ENCODE data around the gene TBC1D8.

The TBC1D8 gene

DNA sequence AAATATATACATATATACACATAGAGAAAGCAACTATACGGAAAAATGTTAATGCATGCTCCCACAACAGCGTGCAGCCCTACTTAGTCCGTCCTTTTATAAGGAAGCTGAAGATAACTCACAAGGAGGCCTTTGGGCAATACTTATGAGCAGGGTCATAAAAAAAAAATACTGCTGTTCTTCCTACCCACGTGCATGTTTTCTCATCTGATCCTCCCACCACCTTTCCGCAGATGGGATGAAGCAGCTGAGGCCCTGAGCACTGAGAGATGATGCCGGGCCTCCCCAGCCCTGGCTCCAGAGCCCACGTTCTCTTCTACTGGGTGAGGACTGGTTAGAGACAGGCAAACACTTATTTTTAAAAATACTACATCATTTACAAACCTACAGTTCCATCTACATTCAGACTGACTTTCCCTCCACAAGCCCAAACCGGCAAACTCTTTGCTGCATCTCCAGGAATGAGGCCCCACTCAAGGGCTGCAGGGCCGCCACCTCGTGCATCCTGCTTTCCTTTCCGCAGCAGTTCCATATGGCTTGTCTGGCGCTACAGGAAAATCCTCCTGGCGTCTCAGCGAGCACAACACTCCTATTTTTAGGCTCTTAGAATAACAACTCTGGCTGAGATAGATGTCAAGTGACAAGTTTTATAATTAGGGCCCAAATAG lies 41.6 kb downstream of the TBC1D8 start:
- DNase-seq, result no peak

DNA sequence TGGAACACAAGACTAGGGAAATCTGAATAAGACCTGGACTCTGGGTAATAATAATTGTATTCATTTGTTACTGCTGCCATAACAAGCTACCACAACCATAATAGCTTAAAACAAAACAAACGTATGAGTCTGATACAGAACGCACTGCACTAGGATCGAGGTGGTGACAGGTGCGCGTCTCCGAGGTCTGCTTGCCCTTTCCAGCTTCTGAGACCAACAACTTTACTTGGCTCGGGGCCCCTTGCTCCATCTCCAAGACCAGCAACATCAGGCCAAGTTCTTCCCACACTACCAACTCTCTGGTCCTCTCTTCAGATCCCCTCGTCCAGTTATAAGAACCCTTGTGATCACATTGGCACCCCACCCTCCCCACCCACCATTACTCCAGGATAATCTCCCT lies 42.8 kb downstream of the TBC1D8 start:
- no peak for DNase-seq

DNA sequence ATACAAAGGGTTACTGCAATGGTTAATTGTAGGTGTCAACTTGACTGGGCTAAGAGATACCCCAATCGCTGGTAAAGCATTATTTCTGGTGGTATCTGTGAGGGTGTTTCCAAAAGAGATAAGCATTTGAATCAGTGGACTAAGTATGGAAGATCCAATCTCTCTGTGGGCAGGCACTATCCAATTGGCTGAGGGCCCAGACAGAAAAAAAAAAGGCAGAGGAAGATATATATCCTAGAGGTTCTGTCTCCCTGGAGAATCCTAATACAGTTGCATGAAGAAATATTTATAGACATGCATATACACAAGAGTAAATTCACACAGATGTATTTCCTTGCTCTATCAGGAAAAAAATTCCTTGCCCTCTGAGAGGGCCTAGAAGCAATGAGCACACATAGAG lies 43.9 kb downstream of the TBC1D8 start:
- DNase-seq, result no peak

DNA sequence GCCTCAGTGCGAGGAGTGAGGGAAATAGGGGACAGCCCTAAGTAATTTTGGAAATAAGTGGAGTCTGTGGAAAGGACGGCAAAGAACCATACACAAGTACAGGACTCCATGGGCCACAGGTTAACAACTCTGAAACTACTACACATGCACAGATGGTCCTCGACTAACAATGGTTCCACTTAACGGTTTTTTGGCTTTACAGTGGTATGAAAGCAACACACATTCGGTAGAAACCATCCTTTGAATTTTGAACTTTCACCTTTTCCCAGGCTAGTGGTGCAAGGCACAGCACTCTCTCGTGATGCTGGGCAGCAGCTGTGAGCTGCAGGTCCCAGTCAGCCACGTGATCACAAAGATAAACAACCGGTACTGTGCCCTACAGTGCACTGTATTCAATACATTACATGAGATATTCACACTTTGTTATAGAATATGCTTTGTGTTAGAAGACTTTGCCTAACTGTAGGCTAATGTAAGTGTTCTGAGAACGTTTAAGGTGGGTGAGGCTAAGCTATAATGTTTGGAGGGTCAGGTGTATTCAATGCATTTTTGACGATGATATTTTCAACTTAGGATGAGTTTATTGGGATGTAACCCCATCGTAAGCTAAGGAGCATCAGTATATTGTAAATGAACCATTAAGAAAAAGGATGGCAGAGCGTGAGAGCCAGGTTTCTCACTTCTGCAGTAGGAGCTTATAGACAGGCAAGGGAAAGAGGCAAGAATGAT lies 44.6 kb downstream of the TBC1D8 start:
- no peak for DNase-seq

DNA sequence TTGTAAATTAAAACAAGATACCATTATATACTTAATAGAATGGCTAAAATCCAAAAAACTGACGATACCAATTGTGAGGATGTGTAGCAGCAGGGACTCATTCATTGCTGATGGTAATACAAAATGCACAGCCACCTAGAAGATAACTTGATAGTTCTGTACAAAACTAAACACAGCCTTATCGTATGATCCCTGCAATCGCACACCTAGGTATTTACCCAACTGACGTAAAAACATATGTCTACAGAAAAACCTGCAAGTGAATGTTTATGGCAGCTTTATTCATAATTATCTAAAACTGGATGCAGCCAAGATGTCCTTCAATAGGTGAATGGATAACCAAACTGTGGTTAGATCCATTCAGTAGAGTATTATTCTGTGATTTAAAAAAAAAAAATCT lies 45.5 kb downstream of the TBC1D8 start:
- DNase-seq, result no peak

DNA sequence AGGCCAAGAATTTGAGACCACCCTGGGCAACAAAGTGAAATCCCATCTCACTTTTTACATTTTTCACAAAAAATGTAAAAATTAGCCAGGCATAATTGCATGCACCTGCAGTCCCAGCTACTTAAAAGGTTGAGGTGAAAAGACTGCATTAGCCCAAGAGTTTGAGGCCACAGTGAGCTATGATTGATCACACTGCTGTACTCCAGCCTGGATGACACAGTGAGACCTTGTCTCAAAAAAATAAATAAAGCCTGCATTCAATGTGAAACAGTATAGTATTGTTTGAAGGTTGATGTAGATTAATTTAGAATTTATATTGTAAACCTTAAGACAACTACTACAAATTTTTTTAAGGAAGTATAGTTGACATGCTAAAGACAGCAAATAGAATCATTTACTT lies 53.5 kb downstream of the TBC1D8 start:
- no peak for DNase-seq

DNA sequence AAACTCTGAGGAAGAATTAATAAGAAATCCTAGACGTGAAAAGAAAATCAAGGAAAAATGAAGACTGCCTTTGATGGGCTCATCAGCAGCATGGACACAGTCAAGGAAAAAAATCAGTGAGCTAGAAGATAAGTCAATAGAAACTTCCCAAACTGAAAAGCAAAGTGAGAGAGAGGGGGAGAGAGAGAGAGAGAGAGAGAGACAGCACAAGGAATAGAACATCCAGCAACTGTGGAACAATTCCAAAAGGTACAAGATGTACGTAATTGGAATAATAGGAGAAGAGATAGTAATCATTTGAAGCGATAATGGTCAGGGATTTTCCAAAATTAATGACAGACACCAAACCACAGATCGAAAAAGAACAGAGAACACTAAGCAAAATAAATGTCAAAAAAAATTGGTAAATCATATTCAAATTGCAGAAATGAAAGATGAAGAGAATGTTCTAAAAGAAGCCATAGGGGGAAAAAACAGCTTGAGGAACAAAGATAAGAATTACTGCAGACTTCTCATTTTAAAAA lies 54.5 kb downstream of the TBC1D8 start:
- no peak for DNase-seq

DNA sequence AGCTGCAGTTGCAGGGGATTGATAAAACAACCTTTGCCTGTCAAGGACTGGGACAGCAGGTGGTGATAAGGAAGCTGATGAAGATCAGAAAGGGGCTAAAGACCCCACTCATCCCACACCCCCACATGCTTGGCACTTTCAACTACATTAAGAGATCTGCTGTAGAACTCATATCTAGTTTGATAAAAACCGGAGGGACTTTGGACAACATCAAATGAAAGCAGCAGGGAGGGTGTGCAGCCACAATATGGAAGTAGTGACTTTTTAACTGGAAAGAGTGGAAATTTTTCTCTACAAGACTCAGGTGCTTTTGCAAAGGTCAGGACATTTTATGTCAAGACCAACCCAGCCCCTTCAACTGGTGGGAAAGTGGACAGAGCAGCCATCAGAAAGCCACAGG lies 56.8 kb downstream of the TBC1D8 start:
- no peak for DNase-seq

DNA sequence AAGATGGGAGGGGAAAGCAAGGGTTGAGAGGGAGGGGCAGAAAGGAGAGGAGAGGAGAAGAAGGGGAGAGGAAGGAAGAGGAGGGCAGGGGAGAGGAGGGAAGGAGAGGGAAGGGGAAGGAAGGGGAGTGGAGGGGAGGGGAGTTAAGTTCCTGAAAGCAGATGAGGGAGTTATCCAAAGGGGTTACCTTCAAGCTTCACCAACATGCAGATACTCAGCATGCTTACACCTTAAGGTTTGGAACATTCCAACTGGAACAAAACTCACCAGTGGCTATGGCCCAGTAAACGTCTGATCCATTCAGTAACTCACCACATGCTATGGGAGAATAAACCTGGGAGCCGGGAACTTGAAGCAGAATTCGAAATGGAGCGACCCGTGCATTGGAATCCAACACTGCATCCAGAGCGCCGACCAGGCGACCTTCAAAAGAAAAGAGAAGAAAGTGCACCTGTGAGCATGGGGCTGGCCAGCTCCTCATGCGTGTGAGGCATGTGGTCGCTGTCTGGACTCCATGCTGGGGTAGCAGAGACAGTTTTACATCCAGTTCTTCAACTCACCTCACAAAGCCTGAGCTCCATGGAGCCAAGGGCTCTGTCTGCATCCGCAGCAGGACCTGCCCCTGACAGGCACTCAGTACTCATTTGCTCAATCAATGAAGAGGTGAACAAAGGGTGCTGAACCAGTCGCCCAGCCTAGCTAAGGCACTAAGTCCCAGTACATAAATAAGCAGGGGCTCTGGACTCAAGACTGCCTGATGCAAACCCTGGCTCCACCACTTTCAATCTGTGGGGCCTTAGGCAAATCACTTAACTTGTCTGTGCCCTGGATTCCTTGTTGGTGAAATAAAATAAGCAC lies 61.0 kb downstream of the TBC1D8 start:
- DNase-seq, result no peak

DNA sequence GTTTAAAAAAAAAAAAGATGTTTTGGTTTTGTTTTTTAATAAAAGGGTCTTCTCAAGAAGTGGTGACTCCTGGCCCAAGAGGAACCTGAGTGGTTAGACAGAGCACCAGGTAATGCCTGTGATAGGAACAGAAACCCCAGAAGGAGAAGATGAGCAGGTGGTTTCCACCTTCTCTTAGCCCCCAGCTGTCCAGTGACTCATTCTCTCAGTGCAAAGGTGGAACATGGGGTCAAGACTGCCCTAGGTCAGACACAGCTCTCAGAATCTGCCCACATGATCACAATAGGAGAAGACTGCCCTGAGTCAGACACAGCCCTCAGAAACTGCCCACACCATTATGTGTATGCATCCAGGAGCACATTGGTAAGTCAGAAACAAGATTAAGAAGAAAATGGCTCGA lies 61.8 kb downstream of the TBC1D8 start:
- no peak for DNase-seq

DNA sequence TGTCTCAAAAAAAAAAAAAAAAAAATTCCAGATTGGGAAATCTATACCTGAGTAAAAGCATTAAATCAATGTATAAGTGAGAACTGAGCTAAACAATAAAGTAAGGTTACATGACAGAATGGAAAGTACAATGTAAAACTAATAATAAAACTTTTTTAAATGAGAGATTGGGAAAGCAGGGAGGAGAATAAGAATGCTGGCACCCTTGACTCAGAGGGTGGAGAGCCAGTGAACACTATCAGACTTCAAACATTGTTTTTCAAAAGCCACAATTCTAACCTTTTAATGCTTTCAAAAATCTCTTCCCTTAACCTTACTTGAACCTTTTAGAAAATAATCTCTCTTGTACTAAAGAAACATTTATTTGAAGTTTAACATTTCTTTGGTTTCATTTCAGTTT lies 63.5 kb downstream of the TBC1D8 start:
- DNase-seq, result no peak

DNA sequence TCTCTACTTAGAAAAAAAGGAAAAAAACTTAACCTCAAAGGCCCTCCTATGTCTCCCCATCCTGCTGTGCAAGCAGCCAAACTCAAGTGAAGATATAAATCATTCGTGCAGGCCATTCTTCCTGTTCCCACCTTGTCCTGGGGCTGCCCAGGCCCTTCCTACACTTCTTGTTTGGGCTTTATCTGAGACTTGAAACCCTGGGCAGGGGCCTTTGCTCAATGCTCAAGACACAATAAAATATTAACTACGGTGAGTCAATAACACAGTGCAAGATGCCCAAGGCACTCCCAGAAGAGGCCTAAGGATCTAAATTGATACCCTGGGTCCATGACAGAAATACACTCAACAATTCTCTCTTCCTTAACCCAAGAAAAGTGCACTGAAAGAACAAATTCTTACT lies 67.6 kb downstream of the TBC1D8 start:
- DNase-seq, result no peak

DNA sequence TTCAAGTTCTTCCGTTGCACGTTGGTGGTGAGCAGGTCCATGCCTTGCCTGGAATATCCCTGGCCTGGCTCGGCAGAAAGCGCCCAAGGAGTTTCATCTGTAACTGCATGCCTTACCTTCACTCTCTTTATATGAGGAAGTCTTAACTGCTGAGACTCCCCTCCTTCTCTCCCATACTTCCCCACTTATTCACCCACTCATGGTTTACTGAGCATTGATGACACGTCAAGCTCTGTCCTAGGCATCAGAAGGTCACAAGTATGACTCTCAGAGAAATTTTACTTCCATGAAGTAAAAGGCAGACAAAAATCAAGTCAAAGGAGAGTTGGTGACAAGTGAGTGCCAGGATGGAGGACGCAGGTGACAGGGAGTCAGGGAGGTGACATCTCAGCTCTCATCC lies 68.2 kb downstream of the TBC1D8 start:
- no peak for DNase-seq

DNA sequence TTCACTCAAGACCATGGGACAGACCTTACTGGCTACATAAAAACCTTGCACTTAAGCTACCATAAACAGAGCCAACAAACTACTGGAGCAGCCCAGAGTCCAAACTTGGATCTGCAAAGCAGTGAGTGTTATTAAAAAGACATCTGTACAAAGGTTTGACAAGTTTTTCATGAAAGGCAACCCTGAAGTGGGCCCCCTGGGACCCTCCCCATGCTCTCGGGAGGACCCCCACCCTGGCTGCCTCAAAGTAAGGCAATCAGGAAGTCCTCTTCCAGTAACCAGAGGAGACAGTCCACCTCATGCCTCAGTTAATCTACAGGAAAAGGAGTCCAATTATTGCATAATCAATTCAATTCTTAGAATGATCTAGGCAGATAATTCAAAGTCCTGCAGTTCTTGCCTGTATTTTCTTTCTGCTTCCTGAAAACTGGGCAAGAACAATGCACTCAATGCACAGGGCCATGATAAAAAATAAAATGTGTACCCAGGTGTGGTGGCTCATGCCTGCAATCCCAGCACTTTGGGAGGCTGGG lies 69.7 kb downstream of the TBC1D8 start:
- DNase-seq, result no peak

DNA sequence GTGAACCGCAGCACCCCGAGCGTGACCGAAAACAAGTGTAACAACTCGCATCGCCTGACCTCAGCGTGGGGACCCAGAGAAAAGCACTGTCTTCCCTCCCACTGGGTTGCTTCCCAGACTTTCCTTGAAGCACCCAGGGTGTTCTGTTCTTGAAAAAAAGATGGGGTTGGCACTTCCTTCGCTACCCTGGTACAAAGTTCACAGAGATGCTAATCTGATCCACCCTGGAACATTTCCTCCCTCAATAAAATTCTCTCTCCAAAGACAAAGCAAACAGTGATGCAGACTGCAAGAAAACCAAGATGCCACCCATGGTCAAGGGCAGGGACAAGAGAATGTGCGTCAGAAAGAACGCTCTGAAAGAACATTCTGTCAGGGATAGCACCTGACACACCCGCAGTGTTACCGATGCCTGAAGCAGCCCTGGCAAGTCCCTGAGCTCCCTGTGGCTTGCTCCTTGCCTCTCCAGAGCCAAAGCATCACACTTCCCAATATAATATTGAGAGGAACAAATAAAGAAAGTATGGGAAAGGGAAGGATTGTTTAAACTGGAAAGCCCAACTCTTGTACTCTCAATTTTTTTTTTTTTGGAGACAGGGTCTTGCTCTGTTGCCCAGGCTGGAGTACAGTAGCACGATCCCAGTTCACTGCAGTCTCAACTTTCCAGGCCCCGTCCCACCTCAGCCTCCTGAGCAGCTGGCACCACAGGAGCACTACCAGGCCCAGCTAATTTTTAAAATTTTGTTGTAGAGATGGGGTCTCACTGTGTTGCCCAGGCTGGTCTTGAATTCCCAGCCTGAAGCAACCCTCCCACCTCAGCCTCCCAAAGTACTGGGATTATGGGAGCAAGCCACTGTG lies 70.7 kb downstream of the TBC1D8 start:
- no peak for DNase-seq

DNA sequence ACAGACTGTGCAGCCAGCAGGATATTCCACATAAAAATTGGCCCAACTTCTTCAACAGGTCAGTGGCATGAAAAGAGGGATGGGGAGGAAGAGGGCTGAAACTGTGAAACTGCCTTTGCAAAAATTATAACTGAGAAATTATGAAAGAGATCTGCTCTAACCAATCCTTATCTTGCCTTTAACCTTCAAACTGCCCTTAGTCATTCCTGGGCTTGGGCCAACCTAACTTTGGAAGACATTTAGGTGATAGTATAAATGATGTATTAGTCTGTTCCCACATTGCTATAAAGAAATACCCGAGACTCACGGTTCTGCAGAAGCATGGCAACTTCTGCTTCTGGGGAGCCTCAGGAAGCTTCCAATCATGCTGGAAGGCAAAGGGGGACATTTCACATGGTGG lies 74.6 kb downstream of the TBC1D8 start:
- no peak for DNase-seq

DNA sequence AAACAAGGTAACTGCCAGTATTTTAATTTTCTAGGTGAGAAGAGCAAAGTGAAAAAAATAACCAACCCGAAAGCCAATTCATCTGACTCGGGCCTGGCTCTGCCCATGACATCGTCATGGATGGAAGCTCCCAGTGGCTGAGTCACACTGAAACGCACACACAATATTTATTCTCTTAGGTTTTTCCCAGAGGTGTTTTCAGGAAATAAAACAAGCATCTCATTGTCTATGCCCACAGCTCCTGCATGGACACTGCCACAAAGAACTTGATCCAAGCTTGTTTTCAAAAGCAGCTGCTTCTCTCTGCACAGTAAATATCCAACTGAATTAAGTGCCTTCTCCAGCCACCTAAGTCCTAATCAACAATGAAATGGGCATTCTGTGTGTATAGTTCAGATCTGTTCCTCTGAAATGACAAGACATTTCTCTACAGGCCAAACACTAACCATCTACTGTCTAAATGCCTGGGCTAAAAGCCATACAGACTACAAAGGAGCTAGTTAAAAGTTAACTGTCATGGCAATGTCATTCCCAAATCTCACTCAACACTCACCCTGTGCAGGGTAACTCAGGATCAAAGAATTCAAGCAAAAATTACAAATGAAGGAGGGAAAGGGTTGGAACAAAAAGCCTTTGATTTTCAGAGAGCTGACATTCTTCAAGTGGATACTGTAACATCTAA lies 86.2 kb downstream of the TBC1D8 start:
- DNase-seq, result no peak

DNA sequence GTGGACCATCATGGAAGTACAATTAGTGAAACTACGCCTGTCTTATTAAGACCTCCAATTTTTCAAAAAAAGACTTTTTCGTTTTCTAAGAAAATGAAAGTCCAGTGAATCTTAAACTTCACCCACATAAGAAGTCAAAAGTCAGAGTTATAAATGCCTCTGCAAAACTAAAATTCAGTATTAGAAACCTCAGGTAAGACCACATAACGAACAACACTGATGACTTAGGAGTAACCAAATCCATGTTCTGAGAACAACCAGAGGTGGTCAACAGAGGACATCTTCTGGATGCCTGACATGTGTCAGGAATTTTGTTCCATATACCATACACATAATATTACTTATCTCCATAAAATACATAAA lies 86.7 kb downstream of the TBC1D8 start:
- DNase-seq, result no peak

DNA sequence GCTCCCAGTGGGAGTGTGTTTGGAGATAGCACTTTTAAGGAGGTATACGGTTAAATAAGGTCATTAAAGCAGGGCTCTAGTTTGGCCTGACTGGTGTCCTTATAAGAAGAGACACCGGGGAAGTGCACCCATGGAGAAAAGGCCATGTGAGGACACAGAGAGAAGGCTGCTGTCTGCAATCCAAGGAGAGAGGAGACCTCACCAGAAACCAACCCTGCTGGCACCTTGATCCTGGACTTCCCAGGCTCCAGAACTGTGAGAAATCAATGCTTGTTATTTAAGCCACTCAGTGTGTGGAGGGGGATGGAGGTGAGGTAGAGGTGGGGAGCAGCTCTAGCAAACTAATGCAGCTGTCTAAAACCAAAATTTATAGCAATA lies 87.1 kb downstream of the TBC1D8 start:
- DNase-seq, result no peak

DNA sequence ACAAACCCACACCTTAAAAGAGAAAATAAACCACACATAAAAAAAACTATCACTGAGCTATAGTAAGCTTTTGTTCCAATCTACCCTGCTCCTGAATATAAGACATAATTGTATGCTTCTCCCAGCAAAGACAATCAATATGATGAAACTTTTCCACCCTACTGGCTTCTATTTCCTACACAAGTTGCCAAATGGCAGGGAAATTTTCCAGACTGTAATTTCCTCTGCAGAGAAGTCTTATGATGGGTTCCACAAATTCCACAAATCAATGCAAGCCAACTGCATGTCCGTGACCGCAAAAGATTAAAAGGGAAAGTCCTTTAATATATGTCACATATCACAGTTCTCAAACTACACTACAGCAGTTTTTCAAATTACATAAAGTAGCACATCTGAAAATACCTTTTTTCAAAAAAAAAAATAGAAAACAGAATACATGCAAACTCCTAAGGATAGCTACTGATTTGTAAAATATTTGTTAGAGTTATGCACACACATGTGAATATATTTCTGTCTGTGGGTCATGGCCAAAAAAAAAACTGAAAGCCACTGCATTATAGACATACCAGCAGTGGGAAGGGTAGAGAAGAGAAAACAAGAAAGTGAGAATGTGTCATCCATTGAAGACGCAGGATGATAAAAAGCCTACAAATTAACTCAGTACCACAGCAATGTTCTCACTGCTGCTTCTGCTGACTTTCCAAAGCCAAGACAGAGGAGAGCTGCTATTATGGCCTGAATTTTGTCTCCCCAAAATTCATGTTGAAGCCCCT lies 87.6 kb downstream of the TBC1D8 start:
- no peak for DNase-seq

DNA sequence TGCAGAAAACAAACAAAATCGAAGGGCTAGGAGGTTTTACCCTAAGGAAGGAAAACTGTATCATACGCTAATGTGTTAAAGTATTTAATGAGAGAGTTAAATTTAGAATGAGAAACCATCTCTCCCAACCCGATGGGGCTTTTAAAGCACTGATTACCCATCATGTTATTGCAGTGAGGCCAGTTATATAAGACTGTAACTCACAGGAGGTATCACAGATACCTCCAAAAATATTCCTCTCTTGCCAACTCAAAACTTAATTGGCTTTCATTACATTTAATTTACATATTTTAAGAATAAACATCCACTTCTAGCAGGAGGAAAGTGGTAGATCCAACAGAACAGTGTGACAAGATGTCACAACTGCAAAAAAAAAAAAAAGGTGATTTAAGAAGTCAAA lies 92.8 kb downstream of the TBC1D8 start:
- no peak for DNase-seq

Measured in activated CD4-positive, CD25-positive, alpha-beta regulatory T cell (primary cell).